ENCODE results near the gene SMOC2. TPM values are rescaled to one million over a fixed set of nuclear protein-coding genes. Genes with fewer than 3 reads are reported as not detected.
A peak's percentile ranks its signal among the peaks of the same experiment; 100 is the strongest.

The SMOC2 gene
- total RNA-seq, 1 donor: 0.36 TPM

DNA sequence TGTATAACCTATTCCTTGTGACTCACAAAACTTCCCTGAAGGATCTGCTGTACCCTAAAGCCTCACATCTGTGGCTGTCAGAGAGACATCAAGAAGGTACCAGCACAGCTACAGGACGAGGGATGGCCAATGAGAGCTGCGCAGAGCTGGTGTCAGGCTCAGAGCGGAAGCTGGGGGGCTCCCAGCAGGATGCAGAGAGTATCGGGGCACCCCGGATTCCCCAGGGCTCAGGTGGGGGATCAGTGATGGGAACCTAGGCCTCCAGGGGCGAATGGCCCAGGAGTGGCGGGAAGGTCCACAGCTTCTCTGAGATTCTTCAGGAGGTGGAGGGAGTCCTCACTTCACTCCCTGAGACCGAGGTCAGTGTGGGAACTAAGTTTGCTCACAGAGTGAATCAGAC, 30.9 kb upstream of the SMOC2 start:
- Histone ChIP-seq H3K4me2 (ENCODE audit: insufficient read depth, low read length) (no peak overlapping the region), H3K79me2 (ENCODE audit: insufficient read depth, low read length) (no peaks in the 10 kb centered on the region), H3K27me3 (ENCODE audit: insufficient read depth, low read length) (no peaks in the 10 kb centered on the region), H3K36me3 (ENCODE audit: insufficient read depth, low read length) (no peaks in the 10 kb centered on the region), H3K9me3 (ENCODE audit: low read depth, low read length) (no peaks in the 10 kb centered on the region), H4K20me1 (ENCODE audit: insufficient read depth, low read length) (no peaks in the 10 kb centered on the region), H3K27ac (ENCODE audit: low read depth, low read length) (no peak overlapping the region), H3K4me3 (ENCODE audit: insufficient read depth, low read length) (no peak overlapping the region), H3K4me1 (ENCODE audit: insufficient read depth, low read length) (no peaks in the 10 kb centered on the region), H2AFZ (ENCODE audit: low read length) (no peak overlapping the region)
- peak; percentile 46 for DNase-seq (ENCODE audit: insufficient read length, low spot score, missing footprints)
- TF ChIP-seq, protein P1, sequence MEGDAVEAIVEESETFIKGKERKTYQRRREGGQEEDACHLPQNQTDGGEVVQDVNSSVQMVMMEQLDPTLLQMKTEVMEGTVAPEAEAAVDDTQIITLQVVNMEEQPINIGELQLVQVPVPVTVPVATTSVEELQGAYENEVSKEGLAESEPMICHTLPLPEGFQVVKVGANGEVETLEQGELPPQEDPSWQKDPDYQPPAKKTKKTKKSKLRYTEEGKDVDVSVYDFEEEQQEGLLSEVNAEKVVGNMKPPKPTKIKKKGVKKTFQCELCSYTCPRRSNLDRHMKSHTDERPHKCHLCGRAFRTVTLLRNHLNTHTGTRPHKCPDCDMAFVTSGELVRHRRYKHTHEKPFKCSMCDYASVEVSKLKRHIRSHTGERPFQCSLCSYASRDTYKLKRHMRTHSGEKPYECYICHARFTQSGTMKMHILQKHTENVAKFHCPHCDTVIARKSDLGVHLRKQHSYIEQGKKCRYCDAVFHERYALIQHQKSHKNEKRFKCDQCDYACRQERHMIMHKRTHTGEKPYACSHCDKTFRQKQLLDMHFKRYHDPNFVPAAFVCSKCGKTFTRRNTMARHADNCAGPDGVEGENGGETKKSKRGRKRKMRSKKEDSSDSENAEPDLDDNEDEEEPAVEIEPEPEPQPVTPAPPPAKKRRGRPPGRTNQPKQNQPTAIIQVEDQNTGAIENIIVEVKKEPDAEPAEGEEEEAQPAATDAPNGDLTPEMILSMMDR (IDR thresholded peaks at IDR 0.05; ENCODE audit: extremely low read depth, low read depth, low read length): no peak

DNA sequence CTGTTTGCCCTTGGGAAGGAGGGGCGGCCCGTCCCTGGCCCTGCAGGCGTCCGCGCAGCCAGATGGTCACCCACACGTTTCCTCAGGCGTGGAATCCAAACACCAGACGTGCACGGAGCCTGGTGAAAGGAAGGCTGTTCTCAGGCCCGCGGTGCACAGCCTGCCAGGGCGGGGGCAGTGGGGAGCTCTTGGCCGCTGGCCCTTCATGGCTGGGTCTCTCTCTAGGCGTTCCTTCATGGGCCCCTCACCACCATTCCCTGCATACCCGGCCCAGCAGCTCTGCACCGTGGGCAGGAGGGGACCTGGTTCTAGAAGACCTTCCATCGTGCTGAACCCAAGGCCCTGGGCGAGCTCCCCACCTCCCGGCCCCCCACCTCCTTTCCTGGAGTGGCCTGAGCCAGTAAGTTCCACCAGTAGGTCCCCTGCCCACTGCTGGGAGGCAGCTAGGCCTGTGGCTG, 30.4 kb upstream of the SMOC2 start:
- Histone ChIP-seq H3K4me1 (ENCODE audit: insufficient read depth, low read length) (no peaks in the 10 kb centered on the region), H3K9me3 (ENCODE audit: low read depth, low read length) (no peaks in the 10 kb centered on the region), H3K36me3 (ENCODE audit: insufficient read depth, low read length) (no peaks in the 10 kb centered on the region), H3K4me3 (ENCODE audit: insufficient read depth, low read length) (no peak overlapping the region), H3K27ac (ENCODE audit: low read depth, low read length) (no peak overlapping the region), H3K79me2 (ENCODE audit: insufficient read depth, low read length) (no peaks in the 10 kb centered on the region), H3K4me2 (ENCODE audit: insufficient read depth, low read length) (no peak overlapping the region), H2AFZ (ENCODE audit: low read length) (no peak overlapping the region), H4K20me1 (ENCODE audit: insufficient read depth, low read length) (no peaks in the 10 kb centered on the region), H3K27me3 (ENCODE audit: insufficient read depth, low read length) (no peaks in the 10 kb centered on the region)
- TF ChIP-seq, protein P1 (IDR thresholded peaks at IDR 0.05; ENCODE audit: extremely low read depth, low read depth, low read length): no peak
- no peak for DNase-seq (ENCODE audit: insufficient read length, low spot score, missing footprints)

DNA sequence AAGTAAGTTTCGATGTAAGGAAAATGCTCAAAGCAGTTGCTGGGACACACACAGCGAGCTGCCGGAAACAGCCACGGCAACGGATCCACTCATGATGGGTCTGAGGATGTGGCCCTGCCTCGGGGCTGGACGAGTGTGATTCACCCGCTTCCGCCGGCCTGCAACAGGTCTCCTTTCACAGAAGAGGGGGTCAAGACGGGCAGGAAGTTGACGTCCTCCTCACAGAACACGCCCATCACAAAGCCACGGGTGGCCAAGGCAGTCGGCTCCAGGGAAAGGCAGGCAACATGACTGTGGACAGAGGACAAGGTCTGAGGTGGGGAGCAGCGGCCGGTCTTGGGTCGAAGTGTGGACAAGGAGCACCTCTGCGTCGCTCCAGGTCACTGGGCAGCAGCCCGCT, 29.9 kb upstream of the SMOC2 start:
- TF ChIP-seq, protein P1 (IDR thresholded peaks at IDR 0.05; ENCODE audit: extremely low read depth, low read depth, low read length): no peak
- Histone ChIP-seq H3K79me2 (ENCODE audit: insufficient read depth, low read length) (no peaks in the 10 kb centered on the region), H2AFZ (ENCODE audit: low read length) (no peak overlapping the region), H3K9me3 (ENCODE audit: low read depth, low read length) (no peaks in the 10 kb centered on the region), H4K20me1 (ENCODE audit: insufficient read depth, low read length) (no peaks in the 10 kb centered on the region), H3K27me3 (ENCODE audit: insufficient read depth, low read length) (no peaks in the 10 kb centered on the region), H3K36me3 (ENCODE audit: insufficient read depth, low read length) (no peaks in the 10 kb centered on the region), H3K4me3 (ENCODE audit: insufficient read depth, low read length) (no peak overlapping the region), H3K4me2 (ENCODE audit: insufficient read depth, low read length) (no peak overlapping the region), H3K4me1 (ENCODE audit: insufficient read depth, low read length) (no peaks in the 10 kb centered on the region), H3K27ac (ENCODE audit: low read depth, low read length) (no peak overlapping the region)
- no peak for DNase-seq (ENCODE audit: insufficient read length, low spot score, missing footprints)

DNA sequence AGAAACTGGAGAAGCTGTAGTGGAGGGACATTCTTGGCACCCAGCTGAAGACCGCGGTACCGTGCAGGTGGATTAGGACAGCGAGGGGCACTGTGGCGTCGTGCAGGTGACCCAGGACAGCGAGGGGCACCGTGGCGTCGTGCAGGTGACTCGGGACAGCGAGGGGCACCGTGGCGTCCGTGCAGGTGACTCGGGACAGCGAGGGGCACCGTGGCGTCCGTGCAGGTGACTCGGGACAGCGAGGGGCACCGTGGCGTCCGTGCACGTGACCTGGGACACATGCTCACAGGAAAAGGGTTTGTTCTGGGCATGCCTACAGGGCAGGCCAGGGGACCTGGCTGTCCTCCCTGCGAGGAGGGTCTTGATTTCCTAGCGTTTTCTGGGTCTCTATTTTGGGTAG, 29.2 kb upstream of the SMOC2 start:
- no peak overlapping the region for H3K4me2 ChIP-seq (ENCODE audit: insufficient read depth, low read length)
- no peak overlapping the region for H3K27ac ChIP-seq (ENCODE audit: low read depth, low read length)
- no peaks in the 10 kb centered on the region for H3K9me3 ChIP-seq (ENCODE audit: low read depth, low read length)
- no peaks in the 10 kb centered on the region for H3K79me2 ChIP-seq (ENCODE audit: insufficient read depth, low read length)
- no peaks in the 10 kb centered on the region for H3K27me3 ChIP-seq (ENCODE audit: insufficient read depth, low read length)
- H2AFZ ChIP-seq (ENCODE audit: low read length): no peak overlapping the region
- no peak for DNase-seq (ENCODE audit: insufficient read length, low spot score, missing footprints)
- TF ChIP-seq, protein P1 (IDR thresholded peaks at IDR 0.05; ENCODE audit: extremely low read depth, low read depth, low read length): no peak
- H3K4me1 ChIP-seq (ENCODE audit: insufficient read depth, low read length): no peaks in the 10 kb centered on the region
- H3K36me3 ChIP-seq (ENCODE audit: insufficient read depth, low read length): no peaks in the 10 kb centered on the region
- H3K4me3 ChIP-seq (ENCODE audit: insufficient read depth, low read length): no peak overlapping the region
- H4K20me1 ChIP-seq (ENCODE audit: insufficient read depth, low read length): no peaks in the 10 kb centered on the region
